ENCODE results near the gene TLK1. TPM values are rescaled to one million over a fixed set of nuclear protein-coding genes. Genes with fewer than 3 reads are reported as not detected.

TLK1 gene
- total RNA-seq, 1 experiment from 2014 or later, result 79.1 TPM

DNA sequence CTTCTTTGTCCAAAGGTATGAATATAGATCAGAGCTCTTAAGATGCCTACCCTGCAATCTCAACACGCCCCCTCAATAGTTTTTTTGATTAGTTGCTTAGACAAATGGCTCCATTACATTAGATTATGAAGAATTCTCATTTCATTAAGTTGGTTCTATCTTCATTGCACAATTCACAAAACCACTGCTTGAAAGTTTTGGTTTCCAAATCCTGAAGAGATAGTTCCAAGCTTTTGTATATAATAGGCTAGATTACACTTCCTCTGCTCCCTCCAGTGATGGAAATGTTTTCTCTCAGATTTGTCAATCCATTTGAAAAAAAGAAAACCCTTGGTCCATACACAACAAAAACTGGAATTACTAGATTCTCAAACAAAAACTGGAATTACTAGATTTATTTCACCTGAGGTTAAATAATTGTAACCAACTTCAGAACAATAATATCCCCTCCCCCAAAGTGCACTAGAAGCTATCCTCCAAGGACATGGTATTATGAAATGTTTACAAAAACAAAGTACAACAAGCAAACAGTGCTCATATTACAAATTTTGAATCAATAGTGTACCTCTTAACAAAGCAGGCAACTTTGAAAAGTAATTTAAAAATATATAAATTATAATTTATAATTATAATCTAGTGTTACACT is 6.8 kb upstream of the TLK1 start:
- no TSS peak for BruUV-seq (replicated peaks)
- no peaks in the 10 kb centered on the region for H3K9me3 ChIP-seq (ENCODE audit: low read depth, low read length, poor library complexity, severe bottlenecking)
- POLR2A ChIA-PET (ENCODE audit: low non-redundant PET), result no interaction called here

DNA sequence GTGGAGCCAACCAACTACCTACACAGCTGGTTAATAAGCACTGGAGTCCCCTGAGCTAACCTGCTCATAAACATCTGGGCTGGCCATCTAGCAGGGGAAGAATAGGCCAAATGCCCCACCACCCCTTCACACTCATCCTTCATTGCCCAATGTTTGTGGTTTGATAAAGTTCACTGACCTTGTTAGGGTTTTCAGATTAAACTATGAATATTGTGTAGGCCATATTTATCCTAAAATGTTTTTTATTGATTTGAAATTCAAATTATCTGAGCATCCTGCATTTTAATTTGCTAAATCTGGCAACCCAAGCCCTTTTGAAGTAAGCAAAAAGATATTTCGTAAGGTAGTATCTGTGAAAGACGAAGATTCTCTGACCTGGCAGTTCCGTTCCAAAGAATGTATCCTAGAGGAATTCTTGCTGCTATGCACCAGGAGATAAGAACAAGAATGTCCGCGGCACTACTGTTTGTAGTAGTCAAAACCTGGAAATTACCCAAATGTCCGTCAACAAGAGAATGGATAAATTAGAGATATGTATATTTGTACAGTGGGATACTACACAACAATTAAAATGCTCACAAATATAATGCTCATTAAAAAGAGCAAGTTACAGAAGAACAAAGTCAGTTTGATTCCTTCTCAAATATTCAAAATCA is 5.8 kb upstream of the TLK1 start:
- no peak overlapping the region for H3K27ac ChIP-seq (ENCODE audit: low read depth, low read length, poor library complexity, severe bottlenecking)
- H3K27me3 ChIP-seq (replicated peaks; ENCODE audit: insufficient read depth, low read depth, low read length, poor library complexity), result no peaks in the 10 kb centered on the region
- ChIA-PET POLR2A (ENCODE audit: low non-redundant PET) (no interaction called here), CTCF (no interaction called here)
- intact Hi-C loops (cut with micrococcal nuclease; ENCODE audit: unreplicated experiment), result no loop called here
- H3K4me1 ChIP-seq (ENCODE audit: insufficient read depth, low read length, poor library complexity, severe bottlenecking), result peaks cover 24% of the 10 kb centered on the region
- BruUV-seq (replicated peaks), result no TSS peak
- TF ChIP-seq EZH2 (IDR thresholded peaks at IDR 0.05; ENCODE audit: borderline replicate concordance, low read depth, low read length, poor library complexity, severe bottlenecking), result no peak
- TF ChIP-seq, protein P1, sequence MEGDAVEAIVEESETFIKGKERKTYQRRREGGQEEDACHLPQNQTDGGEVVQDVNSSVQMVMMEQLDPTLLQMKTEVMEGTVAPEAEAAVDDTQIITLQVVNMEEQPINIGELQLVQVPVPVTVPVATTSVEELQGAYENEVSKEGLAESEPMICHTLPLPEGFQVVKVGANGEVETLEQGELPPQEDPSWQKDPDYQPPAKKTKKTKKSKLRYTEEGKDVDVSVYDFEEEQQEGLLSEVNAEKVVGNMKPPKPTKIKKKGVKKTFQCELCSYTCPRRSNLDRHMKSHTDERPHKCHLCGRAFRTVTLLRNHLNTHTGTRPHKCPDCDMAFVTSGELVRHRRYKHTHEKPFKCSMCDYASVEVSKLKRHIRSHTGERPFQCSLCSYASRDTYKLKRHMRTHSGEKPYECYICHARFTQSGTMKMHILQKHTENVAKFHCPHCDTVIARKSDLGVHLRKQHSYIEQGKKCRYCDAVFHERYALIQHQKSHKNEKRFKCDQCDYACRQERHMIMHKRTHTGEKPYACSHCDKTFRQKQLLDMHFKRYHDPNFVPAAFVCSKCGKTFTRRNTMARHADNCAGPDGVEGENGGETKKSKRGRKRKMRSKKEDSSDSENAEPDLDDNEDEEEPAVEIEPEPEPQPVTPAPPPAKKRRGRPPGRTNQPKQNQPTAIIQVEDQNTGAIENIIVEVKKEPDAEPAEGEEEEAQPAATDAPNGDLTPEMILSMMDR (conservative IDR thresholded peaks at IDR 0.05; ENCODE audit: low read depth, low read length), result no peak
- no peaks in the 10 kb centered on the region for H3K9me3 ChIP-seq (ENCODE audit: low read depth, low read length, poor library complexity, severe bottlenecking)
- no peaks in the 10 kb centered on the region for H3K36me3 ChIP-seq (ENCODE audit: insufficient read depth, low read length, poor library complexity, severe bottlenecking)
- no peak overlapping the region for H3K4me3 ChIP-seq (ENCODE audit: low read depth, low read length, poor library complexity, severe bottlenecking)
- DNase-seq (ENCODE audit: low spot score), result no peak

More for the DNA sequence above, 6.8 kb upstream of the TLK1 start:
- no peak for DNase-seq (ENCODE audit: low spot score)
- H3K4me1 ChIP-seq (ENCODE audit: insufficient read depth, low read length, poor library complexity, severe bottlenecking), result peaks cover 14% of the 10 kb centered on the region
- no peaks in the 10 kb centered on the region for H3K36me3 ChIP-seq (ENCODE audit: insufficient read depth, low read length, poor library complexity, severe bottlenecking)
- H3K27ac ChIP-seq (ENCODE audit: low read depth, low read length, poor library complexity, severe bottlenecking), result no peak overlapping the region
- CTCF ChIA-PET, result no interaction called here
- TF ChIP-seq EZH2 (IDR thresholded peaks at IDR 0.05; ENCODE audit: borderline replicate concordance, low read depth, low read length, poor library complexity, severe bottlenecking), result no peak
- TF ChIP-seq, protein P1 (conservative IDR thresholded peaks at IDR 0.05; ENCODE audit: low read depth, low read length), result no peak
- H3K27me3 ChIP-seq (replicated peaks; ENCODE audit: insufficient read depth, low read depth, low read length, poor library complexity), result no peaks in the 10 kb centered on the region
- intact Hi-C loops (cut with micrococcal nuclease; ENCODE audit: unreplicated experiment), result no loop called here
- no peak overlapping the region for H3K4me3 ChIP-seq (ENCODE audit: low read depth, low read length, poor library complexity, severe bottlenecking)

DNA sequence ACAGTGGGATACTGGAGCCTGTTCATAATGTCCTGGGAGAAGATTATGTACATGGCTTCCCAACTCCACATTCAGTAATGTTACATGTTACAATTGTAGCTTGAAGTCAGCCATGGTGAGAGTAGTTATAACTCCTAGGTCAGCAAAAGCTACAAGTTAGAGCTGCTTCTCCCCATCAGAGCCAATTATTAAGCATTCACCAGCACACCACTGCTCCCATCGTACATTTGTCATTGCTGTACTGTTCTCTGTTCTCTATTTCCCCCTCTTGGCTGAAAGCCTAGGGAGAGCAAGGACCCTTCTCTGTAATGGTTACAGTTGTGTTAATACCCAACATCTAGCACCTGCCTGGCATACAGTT is 5.3 kb upstream of the TLK1 start:
- no peaks in the 10 kb centered on the region for H3K27me3 ChIP-seq (replicated peaks; ENCODE audit: insufficient read depth, low read depth, low read length, poor library complexity)
- H3K4me3 ChIP-seq (ENCODE audit: low read depth, low read length, poor library complexity, severe bottlenecking), result no peak overlapping the region
- POLR2A ChIA-PET (ENCODE audit: low non-redundant PET), result no interaction called here
- intact Hi-C loops (cut with micrococcal nuclease; ENCODE audit: unreplicated experiment), result no loop called here
- TF ChIP-seq, protein P1 (conservative IDR thresholded peaks at IDR 0.05; ENCODE audit: low read depth, low read length), result no peak
- TF ChIP-seq EZH2 (IDR thresholded peaks at IDR 0.05; ENCODE audit: borderline replicate concordance, low read depth, low read length, poor library complexity, severe bottlenecking), result no peak
- no peaks in the 10 kb centered on the region for H3K36me3 ChIP-seq (ENCODE audit: insufficient read depth, low read length, poor library complexity, severe bottlenecking)
- no peak for DNase-seq (ENCODE audit: low spot score)
- BruUV-seq (replicated peaks), result no TSS peak
- H3K27ac ChIP-seq (ENCODE audit: low read depth, low read length, poor library complexity, severe bottlenecking), result no peak overlapping the region
- peaks cover 24% of the 10 kb centered on the region for H3K4me1 ChIP-seq (ENCODE audit: insufficient read depth, low read length, poor library complexity, severe bottlenecking)
- no peaks in the 10 kb centered on the region for H3K9me3 ChIP-seq (ENCODE audit: low read depth, low read length, poor library complexity, severe bottlenecking)
- CTCF ChIA-PET, result no interaction called here
